Fibroblast of the aortic adventitia (primary cell): ENCODE data around the gene KDM5B. TPM values are rescaled to one million over a fixed set of nuclear protein-coding genes. Genes with fewer than 3 reads are reported as not detected.

Experiments used
- DNase-seq: peaks from one replicate; pipeline ENCODE4 v3.0.0-alpha.2; 2010; ENCODE audit warnings: low read depth
- H3K4me3 ChIP-seq: 2 replicates; pipeline ENCODE4 v1.5.1; 2011; ENCODE audit warnings: low read depth, mild to moderate bottlenecking, control low read depth, low read length, moderate library complexity
- CTCF ChIP-seq: IDR thresholded peaks from 2 replicates; pipeline ENCODE4 v1.5.1; 2011; ENCODE audit warnings: mild to moderate bottlenecking, low read length, control low read depth, inconsistent platforms; ENCODE audit not compliant: insufficient read depth
- total RNA-seq: library from RNA; depleted of rRNA; stranded (reverse); fragments of >200 nt; gene quantifications from 2 replicates; pipeline ENCODE4 v1.2.3, GENCODE V29; 2012; ENCODE audit warnings: low replicate concordance

KDM5B gene
- total RNA-seq, 1 donor, result 56.4 TPM

GRCh38 chr1:202788800-202789199 lies 19.4 kb downstream of the KDM5B start:
- no peak for DNase-seq
- no peak overlapping the region for H3K4me3 ChIP-seq
- no peak for TF ChIP-seq CTCF

DNA sequence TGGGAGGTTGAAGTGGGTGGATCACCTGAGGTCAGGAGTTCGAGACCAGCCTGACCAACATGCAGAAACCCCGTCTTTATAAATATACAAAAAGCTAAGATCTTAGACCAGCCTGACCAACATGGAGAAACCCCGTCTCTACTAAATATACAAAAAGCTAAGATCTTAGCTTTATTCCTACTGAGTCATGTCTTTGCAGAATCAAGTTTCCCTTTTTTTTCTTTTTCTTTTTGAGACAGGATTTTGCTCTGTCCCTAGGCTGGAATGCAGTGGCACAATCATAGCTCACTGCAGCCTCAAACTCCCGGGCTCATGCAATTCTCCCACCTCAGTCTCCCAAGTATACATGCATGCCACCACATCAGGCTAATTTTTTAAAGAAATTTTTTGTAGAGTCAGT lies 21.4 kb downstream of the KDM5B start:
- DNase-seq, result no peak

GRCh38 chr1:202781180-202781579 lies 27.0 kb downstream of the KDM5B start:
- no peak for DNase-seq
- no peak overlapping the region for H3K4me3 ChIP-seq
- no peak for TF ChIP-seq CTCF

More for the DNA sequence above, 21.4 kb downstream of the KDM5B start:
- no peak overlapping the region for H3K4me3 ChIP-seq
- TF ChIP-seq CTCF, result no peak

DNA sequence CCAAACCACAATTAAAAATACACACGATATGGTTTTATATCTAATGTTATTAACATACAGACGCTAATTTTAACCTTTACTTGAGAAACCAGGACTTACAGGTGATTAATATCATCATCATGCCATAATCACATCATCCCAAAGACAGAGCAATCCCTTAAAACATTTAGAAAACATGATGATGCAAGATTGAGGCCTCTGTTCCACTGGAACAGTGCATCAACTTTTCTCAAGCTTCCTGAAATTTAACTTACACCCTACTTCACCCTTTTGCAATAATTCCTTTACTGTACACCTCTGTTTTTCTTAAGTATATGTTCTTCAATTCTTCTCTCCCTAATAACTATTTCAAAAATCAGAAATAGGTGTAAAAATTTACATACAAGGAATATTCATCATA lies 38.1 kb downstream of the KDM5B start:
- no peak for TF ChIP-seq CTCF
- H3K4me3 ChIP-seq, result no peak overlapping the region
- DNase-seq, result no peak

DNA sequence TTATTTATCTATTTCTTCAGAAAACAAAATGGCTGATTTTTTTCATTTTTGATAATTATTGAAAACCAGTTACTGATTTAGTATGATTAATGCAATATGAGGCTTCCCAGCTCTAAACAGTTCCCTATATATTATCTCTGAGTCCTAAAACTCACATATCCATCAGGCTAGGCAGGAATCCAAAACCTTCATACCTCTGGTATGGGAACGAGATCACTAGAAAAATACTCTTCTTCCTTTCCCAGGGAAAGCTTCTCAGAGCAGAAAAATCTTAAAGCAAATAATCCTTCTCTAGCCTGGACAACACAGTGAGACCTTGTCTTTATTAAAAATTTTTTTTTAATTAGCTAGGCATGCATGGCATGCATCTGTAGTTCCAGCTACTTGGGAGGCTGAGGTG lies 42.5 kb downstream of the KDM5B start:
- peak; percentile 22 for DNase-seq
- H3K4me3 ChIP-seq, result no peak overlapping the region
- no peak for TF ChIP-seq CTCF

DNA sequence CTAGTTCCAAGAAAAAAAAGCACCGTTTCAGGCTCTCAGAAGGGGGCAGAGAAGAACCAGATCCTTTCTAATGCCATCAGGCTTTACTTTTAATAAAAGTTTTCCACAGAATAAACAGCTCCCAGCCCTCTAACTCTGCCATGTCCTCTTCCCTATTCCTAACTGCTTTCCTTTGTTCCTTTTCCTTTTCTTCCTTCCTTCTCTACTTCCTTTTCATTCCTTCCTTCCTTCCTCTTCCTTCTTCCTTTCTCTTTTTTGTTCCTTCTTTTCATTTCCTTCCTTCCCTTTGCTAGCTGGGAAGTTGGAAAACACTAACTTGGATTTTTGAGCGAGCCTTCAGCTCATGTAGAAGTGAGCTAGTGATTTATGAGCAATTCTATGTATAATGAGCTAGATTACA lies 46.2 kb downstream of the KDM5B start:
- no peak for DNase-seq
- no peak overlapping the region for H3K4me3 ChIP-seq
- TF ChIP-seq CTCF, result no peak

GRCh38 chr1:202760589-202760988 lies 47.6 kb downstream of the KDM5B start:
- H3K4me3 ChIP-seq, result no peak overlapping the region
- no peak for DNase-seq
- TF ChIP-seq CTCF, result no peak
